ENCODE data around the gene ZNF576. TPM values are rescaled to one million over a fixed set of nuclear protein-coding genes. Genes with fewer than 3 reads are reported as not detected.

ZNF576 gene
- total and polyA plus RNA-seq, 2 donors (not counting 1 experiment from before 2014, with no cell fraction given), result 7.9 to 17.3 TPM

GRCh38 chr19:43562226-43562697, 34.1 kb upstream of the ZNF576 start:
- Mint-ChIP-seq H3K27ac (peak overlapping the region; percentile 99), H3K4me3 (peak overlapping the region; percentile 68), H3K27me3 (no peaks in the 10 kb centered on the region), H3K4me1 (peaks cover 56% of the 10 kb centered on the region), H3K9me3 (ENCODE audit: insufficient read depth) (no peaks in the 10 kb centered on the region)
- ChIA-PET POLR2A (interaction anchor here (0.6 to 1.3 kb wide), 2 partner anchors 15 to 44 kb away, joined by 5 to 7 read pairs; no protein-coding TSS in a partner anchor), CTCF (interaction anchor here (1.2 to 1.9 kb wide), 3 partner anchors 9 to 32 kb away, joined by 3 to 7 read pairs (median 5); partner anchors contain the start of genes PINLYP and XRCC1)
- H3K27ac ChIP-seq (ENCODE audit: low read length in 2 of 2), result peak overlapping the region; percentile 92
- peak overlapping the region; percentile 69 for H3K4me2 ChIP-seq (replicated peaks; ENCODE audit: low read depth, low read length, poor library complexity, severe bottlenecking)
- H3K79me2 ChIP-seq (ENCODE audit: control insufficient read depth, insufficient read depth, low read length), result peaks cover 25% of the 10 kb centered on the region
- WGBS (ENCODE audit: insufficient coverage), result no CpG with 5 or more reads among the region's 6 CpGs
- DNase-seq, result peak; percentile 67
- no peak for ATAC-seq (ENCODE audit: low read depth)
- H3K4me3 ChIP-seq (ENCODE audit: control extremely low read depth in 1 of 5, extremely low read depth in 1 of 5, insufficient read depth in 1 of 5, low read depth in 2 of 5, low read length in 4 of 5), result peak overlapping the region in 3 of 5 experiments; percentile 7 to 45 (median 11)
- peaks cover 42 to 52% of the 10 kb centered on the region in 2 donors for H3K4me1 ChIP-seq (ENCODE audit: control insufficient read depth in 2 of 2, insufficient read depth in 2 of 2, low read length in 2 of 2)
- H3K9ac ChIP-seq (ENCODE audit: low read length), result peak overlapping the region; percentile 38
- peaks cover 3 to 12% of the 10 kb centered on the region in 2 experiments for H3K36me3 ChIP-seq (replicated peaks in 1 of 2; ENCODE audit: control extremely low read depth in 1 of 2, control insufficient read depth in 1 of 2, extremely low read depth in 1 of 2, insufficient read depth in 2 of 2, low read length in 1 of 2)
- peak overlapping the region; percentile 47 for H2AFZ ChIP-seq (ENCODE audit: insufficient read depth, low read depth, low read length, poor library complexity, severe bottlenecking)
- H3K9me3 ChIP-seq (ENCODE audit: control extremely low read depth in 1 of 3, control insufficient read depth in 2 of 3, insufficient read depth in 1 of 3, low read length in 2 of 3), result peaks cover 0 to 11% (median 0%) of the 10 kb centered on the region in 3 donors
- H3K27me3 ChIP-seq (replicated peaks in 1 of 4; ENCODE audit: control extremely low read depth in 1 of 4, control insufficient read depth in 3 of 4, insufficient read depth in 4 of 4, low read length in 3 of 4), result no peaks in the 10 kb centered on the region
- intact Hi-C loops (cut with micrococcal nuclease), result loop anchor here (1.0 to 2.0 kb wide), 3 partner anchors 29 to 57 kb away; partner anchors contain the start of genes IRGQ, ZNF428, ZNF575 and ZNF576
- no peak for TF ChIP-seq EZH2 (IDR thresholded peaks at IDR 0.05; ENCODE audit: borderline replicate concordance, insufficient read depth, low read depth, low read length, poor library complexity, severe bottlenecking)
- TF ChIP-seq CTCF (IDR thresholded peaks at IDR 0.05), result no peak
- no peaks in the 10 kb centered on the region for H4K20me1 ChIP-seq (ENCODE audit: control insufficient read depth, insufficient read depth, low read length, poor library complexity, severe bottlenecking)

DNA sequence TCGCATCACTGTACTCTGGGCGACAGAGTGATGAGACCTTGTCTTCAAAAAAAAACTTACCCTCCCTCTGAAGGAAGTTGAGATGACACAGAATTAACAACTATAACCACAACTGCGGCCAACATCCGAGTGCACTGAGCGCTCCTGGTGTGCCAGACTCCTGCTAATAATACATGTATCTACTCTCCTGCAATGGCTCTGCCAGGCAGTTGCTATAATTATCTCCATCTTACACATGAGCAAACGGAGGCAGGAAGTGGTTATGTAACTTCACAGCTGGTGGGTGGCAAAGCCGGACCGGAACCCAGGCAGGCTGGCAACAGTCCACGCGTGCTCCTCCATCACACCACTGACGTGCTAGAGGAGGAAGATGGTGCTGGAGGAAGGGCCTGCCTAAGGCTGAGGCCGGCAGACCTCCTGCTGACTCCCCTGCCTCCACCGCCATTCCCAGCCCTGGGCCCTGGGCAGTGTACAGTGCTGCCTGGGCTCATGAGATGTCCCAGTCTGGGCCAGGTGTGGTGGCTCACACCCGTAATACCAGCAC, 33.6 kb upstream of the ZNF576 start:
- Histone ChIP-seq H3K4me2 (replicated peaks; ENCODE audit: low read depth, low read length, poor library complexity, severe bottlenecking) (peak overlapping the region; percentile 69), H2AFZ (ENCODE audit: insufficient read depth, low read depth, low read length, poor library complexity, severe bottlenecking) (peak overlapping the region; percentile 47)

More for the DNA sequence above, 33.6 kb upstream of the ZNF576 start:
- Mint-ChIP-seq H3K27me3 (no peaks in the 10 kb centered on the region), H3K9me3 (ENCODE audit: insufficient read depth) (no peaks in the 10 kb centered on the region), H3K4me3 (peak overlapping the region; percentile 68), H3K27ac (peak overlapping the region; percentile 99), H3K4me1 (peaks cover 56% of the 10 kb centered on the region)
- peak overlapping the region in 3 of 5 experiments; percentile 7 to 45 (median 11) for H3K4me3 ChIP-seq (ENCODE audit: control extremely low read depth in 1 of 5, extremely low read depth in 1 of 5, insufficient read depth in 1 of 5, low read depth in 2 of 5, low read length in 4 of 5)
- peaks cover 0 to 11% (median 0%) of the 10 kb centered on the region in 3 donors for H3K9me3 ChIP-seq (ENCODE audit: control extremely low read depth in 1 of 3, control insufficient read depth in 2 of 3, insufficient read depth in 1 of 3, low read length in 2 of 3)
- TF ChIP-seq EZH2 (IDR thresholded peaks at IDR 0.05; ENCODE audit: borderline replicate concordance, insufficient read depth, low read depth, low read length, poor library complexity, severe bottlenecking) (no peak), CTCF (IDR thresholded peaks at IDR 0.05) (no peak)
- peak; percentile 93 for DNase-seq
- peak; percentile 85 for ATAC-seq (ENCODE audit: low read depth)
- H3K27me3 ChIP-seq (replicated peaks in 1 of 4; ENCODE audit: control extremely low read depth in 1 of 4, control insufficient read depth in 3 of 4, insufficient read depth in 4 of 4, low read length in 3 of 4), result no peaks in the 10 kb centered on the region
- WGBS (ENCODE audit: insufficient coverage), result 40% methylated on average over 1 of the region's 14 CpGs
- POLR2A ChIA-PET, result interaction anchor here (0.6 to 1.3 kb wide), 4 partner anchors 15 to 49 kb away, joined by 3 to 7 read pairs (median 4); partner anchors contain the start of gene ZNF575
- intact Hi-C loops (cut with micrococcal nuclease), result loop anchor here (1.0 to 2.0 kb wide), 4 partner anchors 13 to 57 kb away; partner anchors contain the start of genes IRGQ, PINLYP, XRCC1 and ZNF428
- peaks cover 3 to 11% of the 10 kb centered on the region in 2 experiments for H3K36me3 ChIP-seq (replicated peaks in 1 of 2; ENCODE audit: control extremely low read depth in 1 of 2, control insufficient read depth in 1 of 2, extremely low read depth in 1 of 2, insufficient read depth in 2 of 2, low read length in 1 of 2)
- H3K79me2 ChIP-seq (ENCODE audit: control insufficient read depth, insufficient read depth, low read length), result peaks cover 21% of the 10 kb centered on the region
- peak overlapping the region; percentile 92 for H3K27ac ChIP-seq (ENCODE audit: low read length in 2 of 2)
- H3K9ac ChIP-seq (ENCODE audit: low read length), result peak overlapping the region; percentile 38
- peaks cover 42 to 52% of the 10 kb centered on the region in 2 donors for H3K4me1 ChIP-seq (ENCODE audit: control insufficient read depth in 2 of 2, insufficient read depth in 2 of 2, low read length in 2 of 2)
- CTCF ChIA-PET, result interaction anchor here (1.2 to 1.5 kb wide), 2 partner anchors 9 to 12 kb away, joined by 3 to 5 read pairs; partner anchors contain the start of genes PINLYP and XRCC1
- no peaks in the 10 kb centered on the region for H4K20me1 ChIP-seq (ENCODE audit: control insufficient read depth, insufficient read depth, low read length, poor library complexity, severe bottlenecking)
